Progenitor cell of endocrine pancreas (in vitro differentiated cells): Measurements from ENCODE around the gene ARMC2. TPM values are rescaled to one million over a fixed set of nuclear protein-coding genes. Genes with fewer than 3 reads are reported as not detected.

Experiments
- DNase-seq: peaks from one replicate; pipeline ENCODE4 v3.0.0; 2021; ENCODE audit warnings: low spot score; ENCODE audit not compliant: unreplicated experiment
- H3K27ac Mint-ChIP-seq: 2 replicates; pipeline ENCODE4 v1.8.0; 2021; ENCODE audit warnings: mild to moderate bottlenecking, moderate library complexity, mixed read lengths
- H3K27me3 Mint-ChIP-seq: 2 replicates; pipeline ENCODE4 v1.8.0; 2021; ENCODE audit warnings: mixed read lengths
- H3K36me3 Mint-ChIP-seq: 2 replicates; pipeline ENCODE4 v1.8.0; 2022; ENCODE audit warnings: mixed read lengths; ENCODE audit not compliant: insufficient read depth
- H3K4me1 Mint-ChIP-seq: 2 replicates; pipeline ENCODE4 v1.8.0; 2021; ENCODE audit warnings: low read depth, mixed read lengths
- H3K4me3 Mint-ChIP-seq: 2 replicates; pipeline ENCODE4 v1.8.0; 2021; ENCODE audit warnings: low read depth, mild to moderate bottlenecking, moderate library complexity, mixed read lengths
- H3K9me3 Mint-ChIP-seq: 2 replicates; pipeline ENCODE4 v1.8.0; 2021; ENCODE audit warnings: low read depth, mixed read lengths
- CTCF ChIP-seq: fragments of 200-600 bp; sonication (generic); IDR thresholded peaks from one replicate; pipeline ENCODE4 v1.5.0; 2021; ENCODE audit warnings: antibody characterized with exemption, mild to moderate bottlenecking; ENCODE audit not compliant: unreplicated experiment
- total RNA-seq: library from RNA; stranded (reverse); gene quantifications from 2 replicates; pipeline ENCODE4 v1.2.1, GENCODE V29; 2021

ARMC2 gene
- total RNA-seq, 1 donor from 2014 or later: 16.5 TPM

- Mint-ChIP-seq H3K27ac (no peak overlapping the region), H3K4me1 (peaks cover 3% of the 10 kb centered on the region), H3K36me3 (peaks cover 7% of the 10 kb centered on the region), H3K4me3 (no peak overlapping the region), H3K27me3 (peaks cover 45% of the 10 kb centered on the region), H3K9me3 (no peaks in the 10 kb centered on the region)
- no peak for DNase-seq
- TF ChIP-seq CTCF: no peak
Measured at GRCh38 chr6:108895571-108895970, 47.3 kb downstream of the ARMC2 start.

GRCh38 chr6:108896111-108896661, 48.0 kb downstream of the ARMC2 start:
- no peak overlapping the region for H3K27ac Mint-ChIP-seq

GRCh38 chr6:108897371-108897770, 49.1 kb downstream of the ARMC2 start:
- peaks cover 8% of the 10 kb centered on the region for H3K36me3 Mint-ChIP-seq
- H3K4me1 Mint-ChIP-seq: peaks cover 3% of the 10 kb centered on the region
- peaks cover 54% of the 10 kb centered on the region for H3K27me3 Mint-ChIP-seq
- no peaks in the 10 kb centered on the region for H3K9me3 Mint-ChIP-seq
- H3K4me3 Mint-ChIP-seq: no peak overlapping the region
- TF ChIP-seq CTCF: no peak
- DNase-seq: no peak
- H3K27ac Mint-ChIP-seq: no peak overlapping the region

More at GRCh38 chr6:108896111-108896661, 48.0 kb downstream of the ARMC2 start:
- no peak overlapping the region for H3K4me3 Mint-ChIP-seq
- DNase-seq: no peak
- peaks cover 3% of the 10 kb centered on the region for H3K4me1 Mint-ChIP-seq
- peaks cover 48% of the 10 kb centered on the region for H3K27me3 Mint-ChIP-seq
- H3K9me3 Mint-ChIP-seq: no peaks in the 10 kb centered on the region
- peaks cover 10% of the 10 kb centered on the region for H3K36me3 Mint-ChIP-seq
- TF ChIP-seq CTCF: no peak

- TF ChIP-seq CTCF: no peak
Measured at GRCh38 chr6:108902382-108902792, 54.2 kb downstream of the ARMC2 start.

GRCh38 chr6:108903796-108904195, 55.6 kb downstream of the ARMC2 start:
- Mint-ChIP-seq H3K9me3 (no peaks in the 10 kb centered on the region), H3K4me3 (no peak overlapping the region), H3K36me3 (peaks cover 10% of the 10 kb centered on the region), H3K4me1 (peaks cover 16% of the 10 kb centered on the region), H3K27me3 (peaks cover 83% of the 10 kb centered on the region), H3K27ac (no peak overlapping the region)
- no peak for DNase-seq
- no peak for TF ChIP-seq CTCF

More at GRCh38 chr6:108902382-108902792, 54.2 kb downstream of the ARMC2 start:
- peaks cover 80% of the 10 kb centered on the region for H3K27me3 Mint-ChIP-seq
- no peak overlapping the region for H3K27ac Mint-ChIP-seq
- no peak overlapping the region for H3K4me3 Mint-ChIP-seq
- no peaks in the 10 kb centered on the region for H3K9me3 Mint-ChIP-seq
- DNase-seq: no peak
- H3K4me1 Mint-ChIP-seq: peaks cover 17% of the 10 kb centered on the region
- H3K36me3 Mint-ChIP-seq: peaks cover 10% of the 10 kb centered on the region
